Measurements from ENCODE around the gene CD34. TPM values are rescaled to one million over a fixed set of nuclear protein-coding genes. Genes with fewer than 3 reads are reported as not detected.

CD34 gene
- 0.21 and 0.24 TPM in 2 replicates for total RNA-seq

GRCh38 chr1:207910591-207911354 is at the start of gene CD34:
TSS of gene CD34 (minus strand) at chr1:207911125. CDS start at chr1:207911080, 45 bp downstream.

Other genes with a start within 250 kb of the CD34 start
- gene CD46, start 159.1 kb downstream of the CD34 start, total RNA-seq = 104 and 141 TPM in 2 replicates

Data from tracheal epithelial cell (primary cell).